Stimulated activated CD8-positive, alpha-beta memory T cell treated with anti-CD3 and anti-CD28 coated beads, Interleukin-4, amount 100 ng/mL, for 48 hours (primary cell): Measurements from ENCODE around the gene TMPRSS4.

Experiments
- DNase-seq: peaks from one replicate; pipeline ENCODE4 v3.0.0-alpha.2; 2020

TMPRSS4 gene

GRCh38 chr11:118108513-118108912 lies 31.6 kb downstream of the TMPRSS4 start:
- no peak for DNase-seq

GRCh38 chr11:118109231-118109630 lies 32.4 kb downstream of the TMPRSS4 start:
- DNase-seq, result no peak

- no peak for DNase-seq
These were observed 34.3 kb downstream of the TMPRSS4 start for GRCh38 chr11:118111019-118111743.

GRCh38 chr11:118111744-118112035 lies 34.8 kb downstream of the TMPRSS4 start:
- no peak for DNase-seq

GRCh38 chr11:118112711-118113430 lies 36.0 kb downstream of the TMPRSS4 start:
- DNase-seq, result no peak

- DNase-seq, result no peak
These were observed 37.4 kb downstream of the TMPRSS4 start for GRCh38 chr11:118114266-118114665.

GRCh38 chr11:118115048-118115447 lies 38.2 kb downstream of the TMPRSS4 start:
- DNase-seq, result no peak

- DNase-seq, result peak; percentile 34
These were observed 41.1 kb downstream of the TMPRSS4 start for GRCh38 chr11:118117790-118118601.

- DNase-seq, result no peak
These were observed 43.9 kb downstream of the TMPRSS4 start for GRCh38 chr11:118120793-118121192.

- no peak for DNase-seq
These were observed 48.2 kb downstream of the TMPRSS4 start for GRCh38 chr11:118124929-118125535.

GRCh38 chr11:118126082-118126838 lies 49.4 kb downstream of the TMPRSS4 start:
- DNase-seq, result no peak

GRCh38 chr11:118128310-118128709 lies 51.4 kb downstream of the TMPRSS4 start:
- DNase-seq, result no peak

GRCh38 chr11:118128721-118129470 lies 52.0 kb downstream of the TMPRSS4 start:
- DNase-seq, result no peak

GRCh38 chr11:118129471-118130172 lies 52.7 kb downstream of the TMPRSS4 start:
- DNase-seq, result no peak

- DNase-seq, result no peak
These were observed 55.7 kb downstream of the TMPRSS4 start for GRCh38 chr11:118132385-118133151.

GRCh38 chr11:118133816-118134215 lies 56.9 kb downstream of the TMPRSS4 start:
- no peak for DNase-seq

GRCh38 chr11:118135051-118135795 lies 58.3 kb downstream of the TMPRSS4 start:
- no peak for DNase-seq

- DNase-seq, result no peak
These were observed 58.9 kb downstream of the TMPRSS4 start for GRCh38 chr11:118135796-118136165.

- DNase-seq, result no peak
These were observed 59.5 kb downstream of the TMPRSS4 start for GRCh38 chr11:118136341-118136740.

- no peak for DNase-seq
These were observed 59.9 kb downstream of the TMPRSS4 start for GRCh38 chr11:118136801-118137200.
